GM18499 (cell line): Measurements from ENCODE around the gene TNFRSF8.

Experiments
- ATAC-seq: cut with Tn5 transposase; IDR thresholded peaks from one replicate; pipeline ENCODE4 v1.9.1; 2021; ENCODE audit warnings: moderate number of reproducible peaks; ENCODE audit not compliant: insufficient read depth, unreplicated experiment

The TNFRSF8 gene

GRCh38 chr1:12183095-12183794 is 120.1 kb downstream of the TNFRSF8 start:
- ATAC-seq, result no peak

DNA sequence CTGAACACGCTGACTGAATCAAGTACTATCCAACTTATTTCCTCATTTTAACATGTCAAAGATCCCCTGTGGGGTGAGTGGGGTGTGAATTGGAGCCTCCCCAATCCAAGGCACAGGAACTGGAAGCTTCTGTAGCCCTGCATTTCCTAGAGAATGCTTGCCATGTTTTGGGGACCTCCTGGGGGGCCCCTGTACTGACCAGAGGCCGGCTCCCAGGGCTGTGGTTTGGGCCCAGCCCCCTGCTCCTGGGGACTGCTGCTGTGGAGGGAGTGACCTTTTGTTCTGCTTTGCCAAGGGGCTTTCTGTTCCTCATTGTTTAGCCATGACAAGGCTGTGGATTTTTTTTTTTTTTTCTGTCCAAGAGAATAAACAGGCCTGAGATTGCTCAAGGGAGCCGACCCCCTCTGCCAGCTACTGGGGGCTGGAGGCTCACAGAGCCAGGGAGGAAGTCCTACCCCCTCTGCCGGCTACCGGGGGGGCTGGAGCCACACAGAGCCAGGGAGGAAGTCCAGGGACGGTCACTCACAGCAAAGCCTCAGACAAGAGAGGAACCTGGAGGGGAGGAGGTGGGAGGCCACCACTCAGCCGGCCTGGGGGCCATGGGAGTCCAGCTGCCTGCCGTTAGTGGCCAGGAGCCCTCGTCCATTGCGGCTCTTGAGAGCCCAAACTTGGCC is 121.0 kb downstream of the TNFRSF8 start:
- ATAC-seq, result no peak

- ATAC-seq, result no peak
Measured at GRCh38 chr1:12185036-12185917, 122.2 kb downstream of the TNFRSF8 start.

DNA sequence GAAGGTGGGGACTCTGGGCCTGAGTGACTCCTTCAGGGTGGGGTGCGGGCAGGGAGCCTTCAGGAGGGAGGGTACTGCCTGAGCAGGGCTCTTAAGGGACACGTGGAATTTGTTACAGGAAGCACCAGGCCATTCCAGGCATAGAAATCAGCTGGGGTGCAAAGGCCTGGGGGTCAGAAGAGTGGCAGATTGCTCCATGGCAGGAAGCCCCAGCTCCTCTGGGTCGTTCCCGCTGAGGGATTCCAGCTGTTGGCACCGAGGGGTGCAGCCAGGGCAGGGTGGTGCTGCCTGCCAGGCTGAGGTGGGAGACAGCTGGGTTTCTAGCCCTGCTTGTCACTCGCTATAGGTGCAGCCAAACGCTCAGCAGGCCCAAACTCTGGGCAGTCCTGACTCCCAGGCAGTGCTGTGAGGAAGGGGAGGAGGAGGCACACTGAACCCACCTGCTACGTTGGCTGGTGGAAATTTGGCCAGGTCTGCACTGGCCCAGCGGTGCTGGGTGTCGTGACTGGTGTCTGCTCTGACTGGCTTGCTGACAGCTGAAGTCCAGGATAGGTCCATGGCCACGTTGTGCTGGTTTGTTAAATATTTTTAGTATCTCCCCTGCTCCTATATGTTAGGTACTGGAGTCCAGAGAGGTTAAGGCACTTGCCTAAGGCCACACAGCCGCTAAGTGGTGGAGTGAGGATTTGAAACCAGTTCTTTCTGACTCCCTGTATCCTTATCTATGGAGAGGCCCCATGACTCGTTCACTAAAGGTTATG is 123.0 kb downstream of the TNFRSF8 start:
- no peak for ATAC-seq

- no peak for ATAC-seq
Measured at GRCh38 chr1:12186679-12186985, 123.5 kb downstream of the TNFRSF8 start.

DNA sequence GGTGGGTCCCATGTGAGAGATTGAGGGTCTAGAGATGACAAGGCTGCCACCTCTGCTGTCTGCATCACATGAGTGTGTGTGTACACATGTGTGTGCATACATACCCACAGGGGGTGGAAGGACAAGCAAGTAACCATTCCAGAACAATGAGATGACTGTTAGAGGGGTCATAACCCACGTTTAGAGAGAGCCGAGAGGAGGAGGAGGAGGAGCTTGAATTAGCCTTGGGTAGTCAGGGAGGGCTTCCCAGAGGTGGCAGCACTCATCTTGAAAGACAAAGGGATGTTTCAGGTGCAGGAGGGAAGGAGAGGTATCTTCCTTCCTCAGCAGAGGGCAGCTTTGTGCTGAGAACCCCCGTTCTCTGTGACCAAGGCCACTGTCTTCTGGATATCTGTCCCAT is 125.0 kb downstream of the TNFRSF8 start:
- ATAC-seq, result no peak

DNA sequence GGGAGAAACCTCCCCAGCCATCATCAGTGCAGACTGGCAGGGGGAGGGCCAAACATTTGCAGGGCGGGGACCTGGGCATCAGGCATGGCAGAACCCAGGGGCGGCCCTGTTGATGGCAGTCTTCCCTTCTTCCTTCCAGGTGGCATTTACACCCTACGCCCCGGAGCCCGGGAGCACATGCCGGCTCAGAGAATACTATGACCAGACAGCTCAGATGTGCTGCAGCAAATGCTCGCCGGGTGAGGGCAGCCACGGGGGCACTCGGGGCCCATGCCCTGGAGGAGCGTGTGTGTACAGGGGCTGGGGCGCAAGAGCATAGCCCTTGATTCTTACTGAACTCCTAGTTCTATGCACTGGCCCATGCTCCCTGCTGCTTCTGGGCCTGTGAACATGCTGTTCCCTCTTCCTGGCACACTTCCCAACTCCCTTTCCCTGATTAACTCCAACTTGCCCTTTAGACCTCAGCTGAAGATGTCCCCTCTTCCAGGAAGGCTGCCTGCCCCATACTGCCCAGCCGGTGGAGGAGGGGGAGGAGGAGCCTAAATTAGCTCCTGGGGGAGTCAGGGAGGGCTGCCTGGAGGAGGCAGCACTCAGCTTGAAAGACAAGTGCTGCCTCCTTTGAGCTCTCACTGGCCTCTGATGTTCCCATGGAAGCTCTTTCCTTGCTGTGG is 125.7 kb downstream of the TNFRSF8 start:
- no peak for ATAC-seq

- no peak for ATAC-seq
Measured at GRCh38 chr1:12189328-12189682, 126.2 kb downstream of the TNFRSF8 start.

DNA sequence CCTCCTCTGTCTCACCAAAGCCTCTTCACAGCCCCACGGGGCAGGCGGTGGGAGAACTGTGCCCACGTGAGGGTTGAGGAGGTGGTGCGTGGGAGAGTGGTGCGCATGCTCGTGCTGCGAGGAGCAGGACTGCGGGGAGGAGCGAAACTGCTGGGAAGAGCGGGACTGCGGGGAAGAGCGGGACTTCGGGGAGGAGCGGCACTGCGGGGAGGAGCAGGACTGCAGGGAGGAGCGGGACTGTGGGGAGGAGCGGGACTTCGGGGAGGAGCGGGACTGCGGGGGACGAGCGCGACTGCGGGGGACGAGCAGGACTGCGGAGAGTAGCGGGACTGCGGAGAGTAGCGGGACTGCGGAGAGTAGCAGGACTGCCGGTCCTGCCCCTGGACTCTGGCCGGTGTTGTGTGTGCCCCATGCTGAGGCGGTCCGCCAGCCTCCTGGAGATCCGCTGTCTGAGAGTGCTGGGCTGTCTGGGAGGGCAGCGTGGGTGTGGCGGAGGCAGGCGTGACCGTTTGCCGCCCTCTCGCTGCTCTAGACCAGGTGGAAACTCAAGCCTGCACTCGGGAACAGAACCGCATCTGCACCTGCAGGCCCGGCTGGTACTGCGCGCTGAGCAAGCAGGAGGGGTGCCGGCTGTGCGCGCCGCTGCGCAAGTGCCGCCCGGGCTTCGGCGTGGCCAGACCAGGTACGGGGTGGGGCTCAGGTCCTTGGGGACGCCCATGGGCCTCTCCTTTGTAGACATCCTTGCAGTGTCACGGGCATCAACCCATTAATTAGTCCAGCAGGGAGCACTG is 128.3 kb downstream of the TNFRSF8 start:
- ATAC-seq, result no peak
